ENCODE data around the gene RAP1A.

DNA sequence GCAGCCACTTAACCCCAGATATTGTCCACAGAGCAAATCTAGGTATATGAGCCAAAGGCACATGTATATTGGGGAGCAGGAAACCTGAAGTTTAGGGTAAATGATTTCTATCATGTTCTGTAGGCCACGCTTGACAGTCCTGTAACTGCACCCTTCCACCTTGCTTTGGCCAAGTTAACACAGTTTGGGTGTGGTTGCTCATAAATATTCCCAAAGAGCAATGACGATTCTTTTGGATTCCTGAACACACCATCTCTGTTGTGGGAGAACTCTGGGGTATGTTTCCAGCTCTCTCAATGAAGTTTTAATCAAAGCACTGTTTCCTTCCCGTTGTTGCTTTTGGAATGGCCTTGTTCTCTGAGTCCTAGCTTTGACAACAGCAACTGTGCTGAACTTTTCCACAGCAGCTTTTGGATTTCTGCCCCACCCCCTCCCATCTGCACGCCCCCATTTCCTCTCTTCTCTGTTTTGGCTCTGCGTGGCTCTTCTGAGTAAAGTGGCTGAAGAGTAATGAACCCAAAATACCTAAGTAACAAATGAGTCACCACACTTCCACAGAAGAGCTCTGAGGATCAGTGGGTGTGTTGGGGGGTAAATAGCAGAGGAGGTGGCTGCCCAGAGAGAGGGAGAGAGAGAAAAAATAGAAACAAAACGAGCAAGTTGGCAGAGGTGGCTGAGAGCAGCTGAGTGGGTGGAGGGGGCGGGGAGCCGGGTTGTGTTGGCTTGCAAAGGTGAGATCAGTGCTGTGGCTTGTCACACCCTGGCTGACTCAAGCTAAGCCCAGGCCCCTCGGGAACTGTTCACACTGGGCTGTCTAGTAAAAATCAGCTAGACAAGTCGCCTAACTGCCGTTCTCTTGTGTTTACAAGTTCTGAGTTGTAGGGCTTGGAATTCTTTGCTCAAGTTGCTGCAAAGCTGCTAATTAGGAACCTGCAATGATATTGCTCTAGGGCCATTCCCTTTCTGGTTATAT lies 26.9 kb upstream of the RAP1A start:
- TF ChIP-seq, protein P1, sequence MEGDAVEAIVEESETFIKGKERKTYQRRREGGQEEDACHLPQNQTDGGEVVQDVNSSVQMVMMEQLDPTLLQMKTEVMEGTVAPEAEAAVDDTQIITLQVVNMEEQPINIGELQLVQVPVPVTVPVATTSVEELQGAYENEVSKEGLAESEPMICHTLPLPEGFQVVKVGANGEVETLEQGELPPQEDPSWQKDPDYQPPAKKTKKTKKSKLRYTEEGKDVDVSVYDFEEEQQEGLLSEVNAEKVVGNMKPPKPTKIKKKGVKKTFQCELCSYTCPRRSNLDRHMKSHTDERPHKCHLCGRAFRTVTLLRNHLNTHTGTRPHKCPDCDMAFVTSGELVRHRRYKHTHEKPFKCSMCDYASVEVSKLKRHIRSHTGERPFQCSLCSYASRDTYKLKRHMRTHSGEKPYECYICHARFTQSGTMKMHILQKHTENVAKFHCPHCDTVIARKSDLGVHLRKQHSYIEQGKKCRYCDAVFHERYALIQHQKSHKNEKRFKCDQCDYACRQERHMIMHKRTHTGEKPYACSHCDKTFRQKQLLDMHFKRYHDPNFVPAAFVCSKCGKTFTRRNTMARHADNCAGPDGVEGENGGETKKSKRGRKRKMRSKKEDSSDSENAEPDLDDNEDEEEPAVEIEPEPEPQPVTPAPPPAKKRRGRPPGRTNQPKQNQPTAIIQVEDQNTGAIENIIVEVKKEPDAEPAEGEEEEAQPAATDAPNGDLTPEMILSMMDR (IDR thresholded peaks at IDR 0.05; ENCODE audit: borderline replicate concordance, extremely low read depth, low read length, poor library complexity, severe bottlenecking), result no peak
- TF ChIP-seq EZH2 (IDR thresholded peaks at IDR 0.05; ENCODE audit: borderline replicate concordance, low read depth, low read length, severe bottlenecking), result no peak

All from DND-41 (cell line).